Subcutaneous adipose tissue (tissue), 4 donors: ENCODE data around the gene GRIN2B. TPM values are rescaled to one million over a fixed set of nuclear protein-coding genes. Genes with fewer than 3 reads are reported as not detected.

Experiments used
- CTCF ChIP-seq: fragments of 450-650 bp; IDR thresholded peaks from one replicate; pipeline ENCODE4 v1.5.1; 2016; ENCODE audit warnings: low read depth, mild to moderate bottlenecking, control low read depth, antibody characterized with exemption, moderate library complexity
- total RNA-seq, 4 donors: library from RNA; depleted of rRNA; stranded (reverse); fragments of >200 nt; gene quantifications; one replicate each; pipeline ENCODE4 v1.1.0, GENCODE V29; 2016

Gene GRIN2B
- total RNA-seq, 4 donors from 2014 or later: under 0.01 to 2.0 (median 0.34) TPM; not detected in 1

GRCh38 chr12:13959131-13959723, 22.2 kb downstream of the GRIN2B start:
- TF ChIP-seq CTCF: no peak

GRCh38 chr12:13957576-13957975, 23.8 kb downstream of the GRIN2B start:
- TF ChIP-seq CTCF: no peak

GRCh38 chr12:13956060-13956590, 25.3 kb downstream of the GRIN2B start:
- no peak for TF ChIP-seq CTCF

GRCh38 chr12:13952096-13952495, 29.3 kb downstream of the GRIN2B start:
- no peak for TF ChIP-seq CTCF

GRCh38 chr12:13950502-13950901, 30.9 kb downstream of the GRIN2B start:
- no peak for TF ChIP-seq CTCF

GRCh38 chr12:13948621-13949020, 32.8 kb downstream of the GRIN2B start:
- TF ChIP-seq CTCF: no peak

GRCh38 chr12:13947276-13947946, 34.0 kb downstream of the GRIN2B start:
- no peak for TF ChIP-seq CTCF
